ENCODE measurements around the gene SORCS2.

SORCS2 gene

GRCh38 chr4:7612311-7612897, 420.1 kb downstream of the SORCS2 start:
- CTCF ChIA-PET: no interaction called here
- POLR2A ChIA-PET: no interaction called here
- no peaks in the 10 kb centered on the region for H3K9me3 ChIP-seq (ENCODE audit: control insufficient read depth, insufficient read depth, low read depth, low read length)
- no peak for TF ChIP-seq ZNF600 (tag by site-specific recombination; IDR thresholded peaks at IDR 0.05)
- no peak for TF ChIP-seq ZNF132 (tag by site-specific recombination; IDR thresholded peaks at IDR 0.05; ENCODE audit: borderline replicate concordance)
- TF ChIP-seq, protein P1, sequence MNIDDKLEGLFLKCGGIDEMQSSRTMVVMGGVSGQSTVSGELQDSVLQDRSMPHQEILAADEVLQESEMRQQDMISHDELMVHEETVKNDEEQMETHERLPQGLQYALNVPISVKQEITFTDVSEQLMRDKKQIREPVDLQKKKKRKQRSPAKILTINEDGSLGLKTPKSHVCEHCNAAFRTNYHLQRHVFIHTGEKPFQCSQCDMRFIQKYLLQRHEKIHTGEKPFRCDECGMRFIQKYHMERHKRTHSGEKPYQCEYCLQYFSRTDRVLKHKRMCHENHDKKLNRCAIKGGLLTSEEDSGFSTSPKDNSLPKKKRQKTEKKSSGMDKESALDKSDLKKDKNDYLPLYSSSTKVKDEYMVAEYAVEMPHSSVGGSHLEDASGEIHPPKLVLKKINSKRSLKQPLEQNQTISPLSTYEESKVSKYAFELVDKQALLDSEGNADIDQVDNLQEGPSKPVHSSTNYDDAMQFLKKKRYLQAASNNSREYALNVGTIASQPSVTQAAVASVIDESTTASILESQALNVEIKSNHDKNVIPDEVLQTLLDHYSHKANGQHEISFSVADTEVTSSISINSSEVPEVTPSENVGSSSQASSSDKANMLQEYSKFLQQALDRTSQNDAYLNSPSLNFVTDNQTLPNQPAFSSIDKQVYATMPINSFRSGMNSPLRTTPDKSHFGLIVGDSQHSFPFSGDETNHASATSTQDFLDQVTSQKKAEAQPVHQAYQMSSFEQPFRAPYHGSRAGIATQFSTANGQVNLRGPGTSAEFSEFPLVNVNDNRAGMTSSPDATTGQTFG (tag by site-specific recombination; IDR thresholded peaks at IDR 0.05; ENCODE audit: borderline replicate concordance): no peak
- TF ChIP-seq KLF17 (tag by site-specific recombination; IDR thresholded peaks at IDR 0.05): no peak
- TF ChIP-seq ZNF555 (tag by site-specific recombination; conservative IDR thresholded peaks at IDR 0.05): no peak
- TF ChIP-seq ZNF19 (tag by site-specific recombination; IDR thresholded peaks at IDR 0.05; ENCODE audit: low read depth): no peak
- no peak for TF ChIP-seq ZNF596 (tag by site-specific recombination; IDR thresholded peaks at IDR 0.05)
- TF ChIP-seq, protein P2, sequence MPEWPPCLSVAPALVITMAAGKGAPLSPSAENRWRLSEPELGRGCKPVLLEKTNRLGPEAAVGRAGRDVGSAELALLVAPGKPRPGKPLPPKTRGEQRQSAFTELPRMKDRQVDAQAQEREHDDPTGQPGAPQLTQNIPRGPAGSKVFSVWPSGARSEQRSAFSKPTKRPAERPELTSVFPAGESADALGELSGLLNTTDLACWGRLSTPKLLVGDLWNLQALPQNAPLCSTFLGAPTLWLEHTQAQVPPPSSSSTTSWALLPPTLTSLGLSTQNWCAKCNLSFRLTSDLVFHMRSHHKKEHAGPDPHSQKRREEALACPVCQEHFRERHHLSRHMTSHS (tag by site-specific recombination; IDR thresholded peaks at IDR 0.05): no peak
- no peak for TF ChIP-seq ZNF223 (tag by site-specific recombination; IDR thresholded peaks at IDR 0.05)
- no peak for TF ChIP-seq KLF9 (tag by site-specific recombination; IDR thresholded peaks at IDR 0.05; ENCODE audit: low read depth)
- TF ChIP-seq IKZF3 (tag by site-specific recombination; IDR thresholded peaks at IDR 0.05): no peak
- no peak for TF ChIP-seq SALL2 (tag by site-specific recombination; IDR thresholded peaks at IDR 0.05; ENCODE audit: borderline replicate concordance)
- no peak for TF ChIP-seq ZSCAN30 (tag by site-specific recombination; IDR thresholded peaks at IDR 0.05)
- no peak for TF ChIP-seq REPIN1 (tag by site-specific recombination; IDR thresholded peaks at IDR 0.05; ENCODE audit: low read depth)
- no peak for TF ChIP-seq ZNF510 (tag by site-specific recombination; IDR thresholded peaks at IDR 0.05; ENCODE audit: insufficient replicate concordance)
- no peaks in the 10 kb centered on the region for H3K4me1 ChIP-seq (ENCODE audit: control insufficient read depth, insufficient read depth, low read length)
- no peak overlapping the region for H3K4me3 ChIP-seq (ENCODE audit: low read depth, low read length)
- H3K27ac ChIP-seq (ENCODE audit: extremely low read depth, low read depth, low read length): no peak overlapping the region
- H3K36me3 ChIP-seq (ENCODE audit: control insufficient read depth in 2 of 2, insufficient read depth in 1 of 2, low read length in 2 of 2): no peaks in the 10 kb centered on the region

- Histone ChIP-seq H3K36me3 (ENCODE audit: control insufficient read depth in 2 of 2, insufficient read depth in 1 of 2, low read length in 2 of 2) (no peaks in the 10 kb centered on the region), H3K27ac (ENCODE audit: extremely low read depth, low read depth, low read length) (no peak overlapping the region), H3K4me1 (ENCODE audit: control insufficient read depth, insufficient read depth, low read length) (no peaks in the 10 kb centered on the region), H3K4me3 (ENCODE audit: low read depth, low read length) (no peak overlapping the region), H3K9me3 (ENCODE audit: control insufficient read depth, insufficient read depth, low read depth, low read length) (no peaks in the 10 kb centered on the region)
- POLR2A ChIA-PET: no interaction called here
- TF ChIP-seq ZNF37A (tag by site-specific recombination; IDR thresholded peaks at IDR 0.05) (no peak), ZBTB17 (tag by site-specific recombination; IDR thresholded peaks at IDR 0.05) (peak; percentile 97), ZNF366 (tag by site-specific recombination; conservative IDR thresholded peaks at IDR 0.05) (peak; percentile 8; the same call in 1 of the 2 replicates)
- TF ChIP-seq, protein P3, sequence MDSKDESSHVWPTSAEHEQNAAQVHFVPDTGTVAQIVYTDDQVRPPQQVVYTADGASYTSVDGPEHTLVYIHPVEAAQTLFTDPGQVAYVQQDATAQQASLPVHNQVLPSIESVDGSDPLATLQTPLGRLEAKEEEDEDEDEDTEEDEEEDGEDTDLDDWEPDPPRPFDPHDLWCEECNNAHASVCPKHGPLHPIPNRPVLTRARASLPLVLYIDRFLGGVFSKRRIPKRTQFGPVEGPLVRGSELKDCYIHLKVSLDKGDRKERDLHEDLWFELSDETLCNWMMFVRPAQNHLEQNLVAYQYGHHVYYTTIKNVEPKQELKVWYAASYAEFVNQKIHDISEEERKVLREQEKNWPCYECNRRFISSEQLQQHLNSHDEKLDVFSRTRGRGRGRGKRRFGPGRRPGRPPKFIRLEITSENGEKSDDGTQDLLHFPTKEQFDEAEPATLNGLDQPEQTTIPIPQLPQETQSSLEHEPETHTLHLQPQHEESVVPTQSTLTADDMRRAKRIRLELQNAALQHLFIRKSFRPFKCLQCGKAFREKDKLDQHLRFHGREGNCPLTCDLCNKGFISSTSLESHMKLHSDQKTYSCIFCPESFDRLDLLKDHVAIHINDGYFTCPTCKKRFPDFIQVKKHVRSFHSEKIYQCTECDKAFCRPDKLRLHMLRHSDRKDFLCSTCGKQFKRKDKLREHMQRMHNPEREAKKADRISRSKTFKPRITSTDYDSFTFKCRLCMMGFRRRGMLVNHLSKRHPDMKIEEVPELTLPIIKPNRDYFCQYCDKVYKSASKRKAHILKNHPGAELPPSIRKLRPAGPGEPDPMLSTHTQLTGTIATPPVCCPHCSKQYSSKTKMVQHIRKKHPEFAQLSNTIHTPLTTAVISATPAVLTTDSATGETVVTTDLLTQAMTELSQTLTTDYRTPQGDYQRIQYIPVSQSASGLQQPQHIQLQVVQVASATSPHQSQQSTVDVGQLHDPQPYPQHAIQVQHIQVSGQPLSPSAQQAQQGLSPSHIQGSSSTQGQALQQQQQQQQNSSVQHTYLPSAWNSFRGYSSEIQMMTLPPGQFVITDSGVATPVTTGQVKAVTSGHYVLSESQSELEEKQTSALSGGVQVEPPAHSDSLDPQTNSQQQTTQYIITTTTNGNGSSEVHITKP (tag by site-specific recombination; IDR thresholded peaks at IDR 0.05): no peak
- CTCF ChIA-PET: no interaction called here
These were observed 422.1 kb downstream of the SORCS2 start for GRCh38 chr4:7614350-7614949.

Data from HEK293 (cell line).